ENCODE data around the gene SMOC1. TPM values are rescaled to one million over a fixed set of nuclear protein-coding genes. Genes with fewer than 3 reads are reported as not detected.

Gene SMOC1
- total RNA-seq, 2 donors from 2014 or later, result not detected

DNA sequence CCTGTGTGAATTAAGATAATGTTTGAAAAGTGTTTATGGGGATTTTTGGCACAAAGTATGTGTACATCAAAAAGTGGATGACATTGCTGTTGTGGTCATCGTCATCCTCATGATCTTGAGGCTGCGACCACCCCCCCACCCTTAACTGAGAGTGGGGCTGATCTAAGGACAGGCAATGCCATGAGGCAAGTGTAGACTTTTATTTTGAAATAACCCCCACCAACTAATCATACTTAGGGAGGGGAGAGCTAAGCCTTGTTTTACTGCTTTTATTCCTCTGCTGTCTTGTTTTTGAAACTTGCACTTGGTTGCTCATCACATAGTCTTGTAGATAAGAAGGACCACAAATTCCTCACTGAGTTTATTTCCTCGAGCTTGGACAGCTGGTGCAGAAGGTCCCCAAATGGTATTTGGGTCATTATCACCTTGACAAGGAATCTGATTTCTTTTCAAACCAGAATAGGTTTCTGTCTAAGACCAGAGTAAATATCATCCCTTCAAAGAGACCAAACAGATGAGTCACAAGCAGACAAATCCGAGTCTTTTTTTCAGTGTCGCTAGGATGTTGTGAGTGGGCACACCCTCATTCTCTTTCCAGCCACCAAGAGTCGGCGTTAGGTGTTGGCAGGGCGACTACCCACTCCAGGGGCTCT is 23.9 kb upstream of the SMOC1 start:
- no peaks in the 10 kb centered on the region for H3K36me3 ChIP-seq (ENCODE audit: control insufficient read depth, insufficient read depth, low read length)
- Mint-ChIP-seq H3K27ac (no peak overlapping the region), H3K9me3 (peaks cover 2% of the 10 kb centered on the region), H3K27me3 (ENCODE audit: insufficient read depth) (no peaks in the 10 kb centered on the region), H3K36me3 (ENCODE audit: low read depth) (no peaks in the 10 kb centered on the region), H3K4me3 (no peak overlapping the region), H3K4me1 (no peaks in the 10 kb centered on the region)
- no peak overlapping the region for H3K9ac ChIP-seq (ENCODE audit: extremely low read depth, low read length, poor library complexity, severe bottlenecking)
- H3K4me3 ChIP-seq (ENCODE audit: low read length), result no peak overlapping the region
- H3K27ac ChIP-seq (ENCODE audit: low read depth, low read length), result no peak overlapping the region
- TF ChIP-seq, protein P1, sequence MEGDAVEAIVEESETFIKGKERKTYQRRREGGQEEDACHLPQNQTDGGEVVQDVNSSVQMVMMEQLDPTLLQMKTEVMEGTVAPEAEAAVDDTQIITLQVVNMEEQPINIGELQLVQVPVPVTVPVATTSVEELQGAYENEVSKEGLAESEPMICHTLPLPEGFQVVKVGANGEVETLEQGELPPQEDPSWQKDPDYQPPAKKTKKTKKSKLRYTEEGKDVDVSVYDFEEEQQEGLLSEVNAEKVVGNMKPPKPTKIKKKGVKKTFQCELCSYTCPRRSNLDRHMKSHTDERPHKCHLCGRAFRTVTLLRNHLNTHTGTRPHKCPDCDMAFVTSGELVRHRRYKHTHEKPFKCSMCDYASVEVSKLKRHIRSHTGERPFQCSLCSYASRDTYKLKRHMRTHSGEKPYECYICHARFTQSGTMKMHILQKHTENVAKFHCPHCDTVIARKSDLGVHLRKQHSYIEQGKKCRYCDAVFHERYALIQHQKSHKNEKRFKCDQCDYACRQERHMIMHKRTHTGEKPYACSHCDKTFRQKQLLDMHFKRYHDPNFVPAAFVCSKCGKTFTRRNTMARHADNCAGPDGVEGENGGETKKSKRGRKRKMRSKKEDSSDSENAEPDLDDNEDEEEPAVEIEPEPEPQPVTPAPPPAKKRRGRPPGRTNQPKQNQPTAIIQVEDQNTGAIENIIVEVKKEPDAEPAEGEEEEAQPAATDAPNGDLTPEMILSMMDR (conservative IDR thresholded peaks at IDR 0.05), result no peak
- 77 to 81% methylated on average over 5 to 8 of the region's 8 CpGs for WGBS, 2 experiments (ENCODE audit: insufficient coverage in 1 of 2, insufficient read length in 1 of 2)
- DNase-seq, result no peak
- H3K4me1 ChIP-seq (ENCODE audit: control insufficient read depth, insufficient read depth, low read length), result no peaks in the 10 kb centered on the region
- H3K27me3 ChIP-seq (ENCODE audit: control insufficient read depth, insufficient read depth, low read length, poor library complexity, severe bottlenecking), result no peaks in the 10 kb centered on the region
- no peaks in the 10 kb centered on the region for H3K9me3 ChIP-seq (ENCODE audit: control insufficient read depth, low read length)

DNA sequence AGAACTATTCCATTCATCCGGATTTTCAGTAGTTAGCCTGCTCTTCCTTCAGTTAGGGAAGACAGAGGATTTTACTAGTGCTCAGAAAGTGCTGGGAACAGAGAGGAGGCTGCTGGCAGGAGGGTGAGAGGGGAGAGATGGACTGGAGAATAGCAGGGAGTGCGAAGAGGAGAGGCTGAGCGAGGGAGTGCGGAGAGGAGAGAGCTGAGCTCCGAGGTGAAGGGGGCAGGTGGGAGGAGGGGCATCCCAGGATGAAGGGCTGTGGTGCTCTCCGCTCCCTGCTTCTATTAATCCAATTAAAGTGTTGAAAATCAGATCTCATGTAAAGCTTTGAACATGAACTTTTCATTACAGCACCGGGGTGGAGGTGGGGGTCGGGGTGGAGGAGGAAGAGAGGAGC is 20.4 kb upstream of the SMOC1 start:
- no peaks in the 10 kb centered on the region for H3K4me1 ChIP-seq (ENCODE audit: control insufficient read depth, insufficient read depth, low read length)
- peaks cover 3% of the 10 kb centered on the region for H3K4me1 Mint-ChIP-seq
- H3K27ac Mint-ChIP-seq, result no peak overlapping the region
- no peak for DNase-seq
- H3K4me3 ChIP-seq (ENCODE audit: low read length), result no peak overlapping the region
- no peaks in the 10 kb centered on the region for H3K36me3 ChIP-seq (ENCODE audit: control insufficient read depth, insufficient read depth, low read length)
- H3K27me3 ChIP-seq (ENCODE audit: control insufficient read depth, insufficient read depth, low read length, poor library complexity, severe bottlenecking), result no peaks in the 10 kb centered on the region
- H3K27ac ChIP-seq (ENCODE audit: low read depth, low read length), result no peak overlapping the region
- H3K4me3 Mint-ChIP-seq, result no peak overlapping the region
- H3K9ac ChIP-seq (ENCODE audit: extremely low read depth, low read length, poor library complexity, severe bottlenecking), result no peak overlapping the region
- TF ChIP-seq, protein P1 (conservative IDR thresholded peaks at IDR 0.05), result no peak
- no peaks in the 10 kb centered on the region for H3K36me3 Mint-ChIP-seq (ENCODE audit: low read depth)
- H3K9me3 ChIP-seq (ENCODE audit: control insufficient read depth, low read length), result no peaks in the 10 kb centered on the region
- H3K9me3 Mint-ChIP-seq, result peaks cover 2% of the 10 kb centered on the region
- 72 to 80% methylated on average over 5 to 8 of the region's 8 CpGs for WGBS, 2 experiments (ENCODE audit: insufficient coverage in 1 of 2, insufficient read length in 1 of 2)
- no peaks in the 10 kb centered on the region for H3K27me3 Mint-ChIP-seq (ENCODE audit: insufficient read depth)

DNA sequence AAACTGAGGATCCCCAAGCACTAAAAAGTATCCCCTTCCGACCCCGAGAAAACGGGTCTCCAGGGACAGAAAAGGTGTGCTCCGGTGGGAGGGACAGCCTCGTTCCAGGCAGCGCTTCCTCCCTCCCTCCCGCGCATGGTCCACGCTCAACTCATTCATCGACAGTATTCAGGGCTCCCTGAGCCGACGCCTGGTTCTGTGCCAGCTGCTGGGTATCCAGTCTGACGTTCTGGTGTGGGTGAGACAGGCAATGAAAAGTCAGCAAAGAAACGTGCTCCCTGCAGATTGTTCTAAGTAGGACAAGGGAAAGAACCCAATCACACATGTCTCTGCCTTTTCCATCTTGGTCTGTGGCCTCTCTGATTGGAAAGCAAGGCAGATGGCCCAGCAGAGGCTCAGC is 19.6 kb upstream of the SMOC1 start:
- DNase-seq, result no peak

More for the DNA sequence above, 19.6 kb upstream of the SMOC1 start:
- H3K4me1 ChIP-seq (ENCODE audit: control insufficient read depth, insufficient read depth, low read length), result no peaks in the 10 kb centered on the region
- no peak overlapping the region for H3K4me3 Mint-ChIP-seq
- no peak overlapping the region for H3K9ac ChIP-seq (ENCODE audit: extremely low read depth, low read length, poor library complexity, severe bottlenecking)
- TF ChIP-seq, protein P1 (conservative IDR thresholded peaks at IDR 0.05), result no peak
- 93 to 98% methylated on average over 13 to 14 of the region's 14 CpGs for WGBS, 2 experiments (ENCODE audit: insufficient coverage in 1 of 2, insufficient read length in 1 of 2)
- no peaks in the 10 kb centered on the region for H3K27me3 ChIP-seq (ENCODE audit: control insufficient read depth, insufficient read depth, low read length, poor library complexity, severe bottlenecking)
- no peak overlapping the region for H3K4me3 ChIP-seq (ENCODE audit: low read length)
- peaks cover under 1% of the 10 kb centered on the region for H3K9me3 ChIP-seq (ENCODE audit: control insufficient read depth, low read length)
- H3K36me3 ChIP-seq (ENCODE audit: control insufficient read depth, insufficient read depth, low read length), result no peaks in the 10 kb centered on the region
- no peak overlapping the region for H3K27ac ChIP-seq (ENCODE audit: low read depth, low read length)
- peaks cover 3% of the 10 kb centered on the region for H3K4me1 Mint-ChIP-seq
- peaks cover 6% of the 10 kb centered on the region for H3K9me3 Mint-ChIP-seq
- no peaks in the 10 kb centered on the region for H3K27me3 Mint-ChIP-seq (ENCODE audit: insufficient read depth)
- no peak overlapping the region for H3K27ac Mint-ChIP-seq
- H3K36me3 Mint-ChIP-seq (ENCODE audit: low read depth), result no peaks in the 10 kb centered on the region

Measured in endodermal cell (in vitro differentiated cells).